GM23338 (cell line): ENCODE data around the gene CST9.

ENCODE experiments used
- CTCF ChIP-seq, 2 experiments: fragments of 200-600 bp in 1 of 2; sonication (generic) in 1 of 2; conservative IDR thresholded peaks; 2 replicates each; pipeline versions ENCODE4 v1.5.1 to v1.6.1; 2016 to 2017; ENCODE audit warnings: antibody characterized with exemption in 2 of 2, low read depth in 2 of 2, mild to moderate bottlenecking in 2 of 2, moderate library complexity in 1 of 2
- EZH2phosphoT487 ChIP-seq: fragments of 200-600 bp; sonication (generic); IDR thresholded peaks from one replicate; pipeline ENCODE4 v1.8.1; 2018; ENCODE audit warnings: antibody characterized with exemption; ENCODE audit not compliant: unreplicated experiment
- ZNF114 ChIP-seq: fragments of 250-450 bp; sonication (Bioruptor Pico); IDR thresholded peaks from 2 replicates; pipeline ENCODE4 v1.5.0; 2020; ENCODE audit warnings: mild to moderate bottlenecking, moderate library complexity

- TF ChIP-seq CTCF (conservative IDR thresholded peaks at IDR 0.05; ENCODE audit: low read depth in 2 of 2) (no peak), ZNF114 (no peak), EZH2phosphoT487 (no peak)
These were observed 34.4 kb upstream of the CST9 start for GRCh38 chr20:23640018-23640601.
